HepG2 (cell line): ENCODE measurements around the gene SRP9. TPM values are rescaled to one million over a fixed set of nuclear protein-coding genes. Genes with fewer than 3 reads are reported as not detected.
A peak's percentile ranks its signal among the peaks of the same experiment; 100 is the strongest.

Experiments used
- ARID2 ChIP-seq: sonication (generic); formaldehyde crosslinking; IDR thresholded peaks from 2 replicates; pipeline ENCODE4 v1.8.1; 2022; ENCODE audit warnings: mild to moderate bottlenecking, missing genetic modification reagents, borderline replicate concordance
- CHD2 ChIP-seq: IDR thresholded peaks from 2 replicates; pipeline ENCODE4 v1.6.1; 2011; ENCODE audit warnings: low read depth, low read length, improper control_type of control experiment
- CREB1 ChIP-seq, 2 experiments: fragments of 450-650 bp in 1 of 2; IDR thresholded peaks; 2 replicates each; pipeline ENCODE4 v1.6.1; 2016 to 2017; ENCODE audit warnings: control low read depth in 1 of 2, mild to moderate bottlenecking in 1 of 2, missing compliant biosample characterization in 1 of 2, missing genetic modification characterization in 1 of 2
- CREM ChIP-seq, 2 experiments: sonication (generic) in 1 of 2; formaldehyde crosslinking in 1 of 2; IDR thresholded peaks; 2 replicates each; pipeline versions ENCODE4 v1.4.0 to v1.6.1; 2016 to 2020; ENCODE audit warnings: antibody characterized with exemption in 1 of 2, mild to moderate bottlenecking in 1 of 2, missing genetic modification reagents in 1 of 2
- CSRNP1 ChIP-seq: sonication (generic); formaldehyde crosslinking; IDR thresholded peaks from 2 replicates; pipeline ENCODE4 v1.8.1; 2023; ENCODE audit warnings: mild to moderate bottlenecking, missing genetic modification reagents
- HIC2 ChIP-seq: sonication (generic); formaldehyde crosslinking; IDR thresholded peaks from 2 replicates; pipeline ENCODE4 v1.9.0; 2022; ENCODE audit warnings: low read depth, missing genetic modification reagents
- NFE2 ChIP-seq: sonication (generic); formaldehyde crosslinking; IDR thresholded peaks from 2 replicates; pipeline ENCODE4 v1.4.0; 2020; ENCODE audit warnings: missing genetic modification reagents
- NFRKB ChIP-seq: fragments of 450-650 bp; IDR thresholded peaks from 2 replicates; pipeline ENCODE4 v1.6.1; 2017
- REL ChIP-seq: sonication (generic); formaldehyde crosslinking; conservative IDR thresholded peaks from 2 replicates; pipeline ENCODE4 v1.8.0; 2022; ENCODE audit warnings: mild to moderate bottlenecking, missing genetic modification reagents, moderate library complexity
- REPIN1 ChIP-seq: sonication (generic); formaldehyde crosslinking; IDR thresholded peaks from 2 replicates; pipeline ENCODE4 v1.8.0; 2022; ENCODE audit warnings: missing genetic modification reagents, low read depth, mild to moderate bottlenecking, borderline replicate concordance
- SIN3B ChIP-seq: fragments of 150-350 bp; IDR thresholded peaks from 2 replicates; pipeline ENCODE4 v1.6.1; 2014; ENCODE audit warnings: low read length
- STAG1 ChIP-seq: sonication (generic); formaldehyde crosslinking; IDR thresholded peaks from 2 replicates; pipeline ENCODE4 v1.4.0; 2020; ENCODE audit warnings: missing genetic modification reagents
- STAT5B ChIP-seq: sonication (generic); formaldehyde crosslinking; IDR thresholded peaks from 2 replicates; pipeline ENCODE4 v1.4.0; 2020; ENCODE audit warnings: missing genetic modification reagents
- ZBTB7B ChIP-seq: sonication (generic); formaldehyde crosslinking; IDR thresholded peaks from 2 replicates; pipeline ENCODE4 v1.4.0; 2020; ENCODE audit warnings: missing genetic modification reagents
- ZNF543 ChIP-seq: sonication (generic); formaldehyde crosslinking; IDR thresholded peaks from 2 replicates; pipeline ENCODE4 v1.4.0; 2020; ENCODE audit warnings: mild to moderate bottlenecking, missing genetic modification reagents
- ZNF639 ChIP-seq: conservative IDR thresholded peaks from 2 replicates; pipeline ENCODE4 v1.6.1; 2018; ENCODE audit warnings: missing genetic modification reagents
- ZNF644 ChIP-seq: IDR thresholded peaks from 2 replicates; pipeline ENCODE4 v1.6.1; 2016; ENCODE audit warnings: low read depth
- ZNF652 ChIP-seq: IDR thresholded peaks from 2 replicates; pipeline ENCODE4 v1.6.1; 2016; ENCODE audit warnings: low read depth, borderline replicate concordance
- ZNF747 ChIP-seq: sonication (generic); formaldehyde crosslinking; IDR thresholded peaks from 2 replicates; pipeline ENCODE4 v1.8.1; 2023; ENCODE audit warnings: missing genetic modification reagents, mild to moderate bottlenecking, borderline replicate concordance
- ZNF766 ChIP-seq: sonication (generic); formaldehyde crosslinking; IDR thresholded peaks from 2 replicates; pipeline ENCODE4 v1.5.0; 2020; ENCODE audit warnings: missing genetic modification reagents, borderline replicate concordance
- ZNF800 ChIP-seq: sonication (generic); formaldehyde crosslinking; IDR thresholded peaks from 2 replicates; pipeline ENCODE4 v1.4.0; 2020; ENCODE audit warnings: missing genetic modification reagents
- ZSCAN29 ChIP-seq: sonication (generic); formaldehyde crosslinking; conservative IDR thresholded peaks from 2 replicates; pipeline ENCODE4 v1.4.0; 2020; ENCODE audit warnings: mild to moderate bottlenecking, missing genetic modification reagents
- polyA plus RNA-seq, 8 experiments: library from polyadenylated mRNA; depleted of rRNA in 3 of 8; stranded (reverse) in 7 of 8; unstranded in 1 of 8; fragments of >200 nt; fragmentation: Illumina TruSeq in 4 of 8; extraction: Trizol in 4 of 8; gene quantifications; 2 replicates each; pipeline versions ENCODE4 v1.2.1 to v1.2.3, GENCODE V29; 2011 to 2016; ENCODE audit warnings: low read depth in 4 of 8, missing spikeins in 1 of 8, mixed read lengths in 1 of 8; ENCODE audit not compliant: insufficient read depth in 1 of 8
- total RNA-seq, 5 experiments: library from RNA; depleted of rRNA; stranded (reverse); fragments of >200 nt; fragmentation: Illumina TruSeq; extraction: Trizol; gene quantifications; 2 replicates each; pipeline ENCODE4 v1.2.3, GENCODE V29; 2016; ENCODE audit warnings: low read depth in 1 of 5

Gene SRP9
- total and polyA plus RNA-seq, 2 of the 13 experiments (the other 11 are each of a cell fraction or from before 2014, with no cell fraction given): 251 to 307 TPM

DNA sequence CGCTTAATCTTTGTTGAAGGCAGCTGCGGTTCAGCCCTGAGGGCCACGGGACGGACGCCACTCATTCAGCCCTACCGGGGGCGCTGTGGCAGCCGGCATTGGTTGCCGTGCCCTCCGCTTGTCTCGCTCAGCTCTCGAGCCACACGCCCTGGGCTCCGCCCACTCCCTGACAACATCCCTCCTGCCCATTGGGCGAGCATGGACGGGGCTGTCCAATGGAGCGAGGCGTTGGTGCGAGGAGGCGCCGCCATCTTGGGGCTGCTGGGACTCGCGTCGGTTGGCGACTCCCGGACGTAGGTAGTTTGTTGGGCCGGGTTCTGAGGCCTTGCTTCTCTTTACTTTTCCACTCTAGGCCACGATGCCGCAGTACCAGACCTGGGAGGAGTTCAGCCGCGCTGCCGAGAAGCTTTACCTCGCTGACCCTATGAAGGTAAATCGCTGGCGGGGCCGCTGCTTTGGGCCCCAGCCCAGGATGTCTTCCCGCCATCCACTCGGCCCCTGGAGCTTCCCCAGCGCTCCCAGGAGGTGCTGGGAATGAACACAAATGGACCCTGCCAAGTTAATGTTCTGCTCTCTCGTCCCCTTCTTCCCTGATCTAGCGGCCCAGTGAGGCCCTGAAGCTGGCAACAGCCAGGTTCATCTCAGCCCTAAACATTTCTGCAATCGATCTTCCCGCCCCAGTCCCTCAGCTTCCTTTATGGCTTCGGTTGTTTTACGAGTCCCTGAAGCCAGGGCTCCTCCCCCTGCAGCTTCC lies at the start of gene SRP9 (continued):
- TF ChIP-seq CSRNP1 (CRISPR knock-in tag) (peak; percentile 64; the same call in 1 of the 2 replicates), CREB1 (IDR thresholded peaks at IDR 0.05) (peak; percentile 71), CREB1 (CRISPR knock-in tag; IDR thresholded peaks at IDR 0.05) (peak; percentile 55; the same call in 1 of the 2 replicates), ZNF747 (CRISPR knock-in tag) (peak; percentile 57; the same call in 1 of the 2 replicates), ZNF543 (peak; percentile 71; the same call in 1 of the 2 replicates), REPIN1 (CRISPR knock-in tag) (peak; percentile 88; the same call in 1 of the 2 replicates), NFE2 (CRISPR knock-in tag) (no peak), ZNF766 (CRISPR knock-in tag) (no peak), ZNF644 (CRISPR knock-in tag) (peak; percentile 44; the same call in 1 of the 2 replicates), CREM (IDR thresholded peaks at IDR 0.05) (peak; percentile 74), CREM (CRISPR knock-in tag; IDR thresholded peaks at IDR 0.05) (no peak), ZSCAN29 (no peak; the same call in 1 of the 2 replicates), ARID2 (CRISPR knock-in tag) (no peak), REL (CRISPR knock-in tag) (no peak), ZNF652 (CRISPR knock-in tag) (0 out of 2 replicates have a peak, but pooled peaks have one; percentile 12), STAG1 (CRISPR knock-in tag) (peak; percentile 80), HIC2 (CRISPR knock-in tag) (peak; percentile 60; the same call in 1 of the 2 replicates), STAT5B (CRISPR knock-in tag) (no peak), NFRKB (peak; percentile 73), ZNF639 (CRISPR knock-in tag) (no peak), CHD2 (no peak; the same call in 1 of the 2 replicates), ZBTB7B (CRISPR knock-in tag) (no peak), ZNF800 (peak; percentile 5; the same call in 1 of the 2 replicates), SIN3B (0 out of 2 replicates have a peak, but pooled peaks have one; percentile 48)
